GM10266 (cell line): ENCODE data around the gene TOP1.
"Not testable (repeated sequence)": the region's sequence is repeated elsewhere in the genome, so short reads cannot be mapped to it uniquely, and the experiment has no call there.

Source experiments
- DNase-seq: peaks from one replicate; pipeline ENCODE4 v3.0.0; 2012; ENCODE audit errors: extremely low spot score
- CTCF ChIP-seq: IDR thresholded peaks from 2 replicates; pipeline ENCODE4 v1.5.1; 2012; ENCODE audit warnings: mild to moderate bottlenecking, low read depth; ENCODE audit not compliant: control insufficient read depth, insufficient read depth; ENCODE audit errors: missing control alignments

Gene TOP1

GRCh38 chr20:40996326-40996725 lies 32.3 kb upstream of the TOP1 start:
- no peak for DNase-seq

GRCh38 chr20:40997116-40997515 lies 31.5 kb upstream of the TOP1 start:
- DNase-seq, result no peak
- no peak for TF ChIP-seq CTCF

More at GRCh38 chr20:40996326-40996725, 32.3 kb upstream of the TOP1 start:
- no peak for TF ChIP-seq CTCF

- TF ChIP-seq CTCF, result no peak
- no peak for DNase-seq
These were observed 28.8 kb upstream of the TOP1 start for GRCh38 chr20:40999841-41000240.

GRCh38 chr20:41000628-41001027 lies 28.0 kb upstream of the TOP1 start:
- TF ChIP-seq CTCF, result no peak
- DNase-seq, result no peak

- DNase-seq, result no peak
- TF ChIP-seq CTCF, result no peak
These were observed 27.1 kb upstream of the TOP1 start for GRCh38 chr20:41001497-41001896.

GRCh38 chr20:41002842-41003142 lies 25.8 kb upstream of the TOP1 start:
- DNase-seq, result no peak
- no peak for TF ChIP-seq CTCF

GRCh38 chr20:41003143-41003935 lies 25.3 kb upstream of the TOP1 start:
- no peak for DNase-seq
- no peak for TF ChIP-seq CTCF

- not testable (repeated sequence) for DNase-seq
These were observed 24.7 kb upstream of the TOP1 start for GRCh38 chr20:41003936-41004294.
